ENCODE results near the gene DOCK1.

DOCK1 gene

GRCh38 chr10:127043301-127043700 lies 138.1 kb downstream of the DOCK1 start:
- DNase-seq, result no peak

- no peak for DNase-seq
Observed at GRCh38 chr10:127044186-127044585, 139.0 kb downstream of the DOCK1 start.

- no peak for DNase-seq
Observed at GRCh38 chr10:127046975-127047877, 142.0 kb downstream of the DOCK1 start.

- DNase-seq, result no peak
Observed at GRCh38 chr10:127047878-127048238, 142.6 kb downstream of the DOCK1 start.

GRCh38 chr10:127048630-127049029 lies 143.4 kb downstream of the DOCK1 start:
- DNase-seq, result no peak

- DNase-seq, result no peak
Observed at GRCh38 chr10:127052001-127052400, 146.8 kb downstream of the DOCK1 start.

- DNase-seq, result no peak
Observed at GRCh38 chr10:127055263-127055662, 150.0 kb downstream of the DOCK1 start.

GRCh38 chr10:127059314-127059713 lies 154.1 kb downstream of the DOCK1 start:
- DNase-seq, result no peak

- DNase-seq, result no peak
Observed at GRCh38 chr10:127063762-127064161, 158.5 kb downstream of the DOCK1 start.

GRCh38 chr10:127064474-127064873 lies 159.2 kb downstream of the DOCK1 start:
- no peak for DNase-seq

- no peak for DNase-seq
Observed at GRCh38 chr10:127067542-127068194, 162.4 kb downstream of the DOCK1 start.

GRCh38 chr10:127068485-127068884 lies 163.3 kb downstream of the DOCK1 start:
- no peak for DNase-seq

GRCh38 chr10:127069436-127069835 lies 164.2 kb downstream of the DOCK1 start:
- DNase-seq, result no peak

GRCh38 chr10:127071126-127071525 lies 165.9 kb downstream of the DOCK1 start:
- DNase-seq, result no peak

- no peak for DNase-seq
Observed at GRCh38 chr10:127073666-127074065, 168.4 kb downstream of the DOCK1 start.

GRCh38 chr10:127079392-127079791 lies 174.2 kb downstream of the DOCK1 start:
- no peak for DNase-seq

- DNase-seq, result no peak
Observed at GRCh38 chr10:127080317-127080716, 175.1 kb downstream of the DOCK1 start.

- DNase-seq, result no peak
Observed at GRCh38 chr10:127081851-127082345, 176.7 kb downstream of the DOCK1 start.

GRCh38 chr10:127082651-127083050 lies 177.4 kb downstream of the DOCK1 start:
- DNase-seq, result no peak

GRCh38 chr10:127085957-127086356 lies 180.7 kb downstream of the DOCK1 start:
- DNase-seq, result no peak

- DNase-seq, result no peak
Observed at GRCh38 chr10:127088908-127089307, 183.7 kb downstream of the DOCK1 start.

GRCh38 chr10:127089446-127089845 lies 184.2 kb downstream of the DOCK1 start:
- no peak for DNase-seq

- no peak for DNase-seq
Observed at GRCh38 chr10:127090138-127090537, 184.9 kb downstream of the DOCK1 start.

- no peak for DNase-seq
Observed at GRCh38 chr10:127091354-127091753, 186.1 kb downstream of the DOCK1 start.

Measured in SHP77 treated with DMSO at 0.1 percent for 48 hours (cell line).